ENCODE results near the gene KIAA1671.

The KIAA1671 gene

GRCh38 chr22:25109878-25110595 is 157.5 kb downstream of the KIAA1671 start:
- no peak overlapping the region for H3K4me3 ChIP-seq (ENCODE audit: low read depth, low read length)
- H3K36me3 ChIP-seq (ENCODE audit: control insufficient read depth, insufficient read depth, low read length): no peaks in the 10 kb centered on the region
- H3K9ac ChIP-seq (ENCODE audit: low read depth, low read length): no peak overlapping the region
- no peaks in the 10 kb centered on the region for H3K27me3 ChIP-seq (ENCODE audit: control insufficient read depth, insufficient read depth, low read length)
- peaks cover 5% of the 10 kb centered on the region for H3K4me1 ChIP-seq (ENCODE audit: control insufficient read depth, insufficient read depth, low read length)
- H3K9me3 ChIP-seq (ENCODE audit: control insufficient read depth, insufficient read depth, low read length): no peaks in the 10 kb centered on the region

DNA sequence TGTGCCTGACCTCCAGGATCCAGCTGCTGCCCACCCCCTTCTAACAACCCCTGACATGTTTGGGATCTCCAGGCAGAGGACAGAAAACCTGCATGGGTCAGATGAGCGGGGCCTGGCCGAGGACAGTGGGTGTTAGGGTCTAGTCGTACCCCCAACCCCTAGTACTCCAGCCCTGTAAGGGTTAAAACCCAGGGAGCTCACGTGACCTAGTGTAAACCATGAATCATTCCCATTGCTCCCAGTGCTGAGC is 158.0 kb downstream of the KIAA1671 start:
- Histone ChIP-seq H3K36me3 (ENCODE audit: control insufficient read depth, insufficient read depth, low read length) (no peaks in the 10 kb centered on the region), H3K4me1 (ENCODE audit: control insufficient read depth, insufficient read depth, low read length) (peaks cover 8% of the 10 kb centered on the region), H3K9ac (ENCODE audit: low read depth, low read length) (no peak overlapping the region), H3K27me3 (ENCODE audit: control insufficient read depth, insufficient read depth, low read length) (no peaks in the 10 kb centered on the region), H3K4me3 (ENCODE audit: low read depth, low read length) (peak overlapping the region; percentile 83), H3K9me3 (ENCODE audit: control insufficient read depth, insufficient read depth, low read length) (no peaks in the 10 kb centered on the region)

DNA sequence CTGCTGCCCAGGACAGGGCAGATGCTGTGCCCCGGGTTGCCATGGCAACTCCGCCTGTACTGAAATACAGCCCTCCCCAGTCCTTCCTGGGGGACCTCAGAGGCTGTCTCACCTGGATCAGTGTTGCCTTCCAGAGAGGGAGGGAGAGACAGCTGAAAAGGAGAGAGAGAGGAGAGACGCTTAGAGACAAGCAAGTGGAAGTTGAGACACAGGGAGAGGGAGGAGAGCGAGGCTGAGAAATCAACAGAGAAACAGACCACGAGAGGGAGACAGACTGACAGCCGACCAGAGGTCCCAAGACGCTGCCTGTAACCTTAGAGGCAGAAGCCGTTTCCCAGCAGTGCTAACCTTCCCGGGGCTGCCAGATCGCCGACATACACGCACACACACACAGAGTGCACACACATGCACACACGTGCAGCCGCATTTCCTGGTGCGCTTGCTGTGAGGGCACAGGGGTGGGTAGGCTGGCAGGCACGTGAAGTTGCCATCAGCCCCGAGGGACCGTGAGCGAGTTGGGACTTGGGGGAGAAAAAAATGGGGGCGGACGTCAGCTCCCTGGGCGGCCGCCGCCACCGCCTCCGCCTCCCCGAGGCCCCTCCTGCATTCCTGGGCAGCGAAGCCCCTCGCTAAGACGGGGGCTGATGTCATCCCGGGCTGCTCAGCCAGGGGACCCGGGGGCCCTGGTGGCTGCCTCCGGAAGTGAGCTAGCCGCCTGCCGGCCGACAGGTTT is 158.5 kb downstream of the KIAA1671 start:
- Histone ChIP-seq H3K9ac (ENCODE audit: low read depth, low read length) (no peak overlapping the region), H3K4me1 (ENCODE audit: control insufficient read depth, insufficient read depth, low read length) (peaks cover 8% of the 10 kb centered on the region), H3K27me3 (ENCODE audit: control insufficient read depth, insufficient read depth, low read length) (no peaks in the 10 kb centered on the region), H3K36me3 (ENCODE audit: control insufficient read depth, insufficient read depth, low read length) (no peaks in the 10 kb centered on the region), H3K9me3 (ENCODE audit: control insufficient read depth, insufficient read depth, low read length) (no peaks in the 10 kb centered on the region), H3K4me3 (ENCODE audit: low read depth, low read length) (peak overlapping the region; percentile 83)

DNA sequence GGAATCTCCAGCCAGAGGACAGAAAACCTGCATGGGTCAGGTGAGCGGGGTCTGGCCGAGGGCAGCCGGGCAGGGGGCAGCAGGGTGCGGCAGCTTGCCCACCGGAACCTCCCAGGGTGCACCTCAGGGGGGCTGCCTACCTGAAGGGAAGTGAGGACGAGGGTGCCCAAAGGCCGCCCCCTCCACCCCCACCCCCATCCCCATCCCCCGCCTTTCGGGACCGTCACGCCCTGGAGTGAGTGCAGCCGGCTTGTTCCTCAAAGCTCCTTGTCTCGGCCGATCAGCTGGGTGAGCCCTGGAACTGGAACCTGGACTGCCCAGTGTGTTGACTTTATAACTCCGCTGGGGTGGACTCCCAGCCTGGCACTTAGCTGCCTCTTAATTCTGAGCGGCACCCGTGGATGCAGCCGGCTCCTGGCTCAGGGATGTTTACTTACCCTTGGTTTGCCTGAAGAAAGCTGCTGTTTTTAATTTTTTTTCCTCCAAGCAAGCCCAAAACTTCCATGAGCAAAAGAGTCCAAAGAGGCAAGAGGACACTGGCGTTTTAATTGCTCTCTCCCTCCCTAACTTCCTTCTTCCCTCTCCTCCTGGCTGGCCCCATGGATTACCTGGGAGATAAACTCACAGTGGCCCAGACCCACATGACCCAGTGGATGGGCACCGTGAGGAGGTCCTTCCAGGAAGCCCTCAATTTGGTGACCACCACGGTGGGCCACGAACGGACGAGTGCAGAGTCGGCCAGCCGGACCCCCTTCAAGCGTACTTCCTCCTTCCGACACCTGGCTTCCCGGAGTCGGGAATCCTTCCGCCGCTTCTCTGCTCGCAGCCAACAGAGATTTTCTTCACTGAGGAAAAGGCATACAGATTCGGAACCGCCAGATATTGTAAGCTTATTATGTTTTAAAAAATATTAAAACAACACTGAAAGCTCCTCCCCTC is 159.3 kb downstream of the KIAA1671 start:
- H3K9me3 ChIP-seq (ENCODE audit: control insufficient read depth, insufficient read depth, low read length): no peaks in the 10 kb centered on the region
- peak overlapping the region; percentile 83 for H3K4me3 ChIP-seq (ENCODE audit: low read depth, low read length)
- H3K9ac ChIP-seq (ENCODE audit: low read depth, low read length): no peak overlapping the region
- no peaks in the 10 kb centered on the region for H3K27me3 ChIP-seq (ENCODE audit: control insufficient read depth, insufficient read depth, low read length)
- peaks cover 8% of the 10 kb centered on the region for H3K4me1 ChIP-seq (ENCODE audit: control insufficient read depth, insufficient read depth, low read length)
- no peaks in the 10 kb centered on the region for H3K36me3 ChIP-seq (ENCODE audit: control insufficient read depth, insufficient read depth, low read length)

GRCh38 chr22:25112538-25113253 is 160.2 kb downstream of the KIAA1671 start:
- Histone ChIP-seq H3K9ac (ENCODE audit: low read depth, low read length) (no peak overlapping the region), H3K36me3 (ENCODE audit: control insufficient read depth, insufficient read depth, low read length) (no peaks in the 10 kb centered on the region), H3K27me3 (ENCODE audit: control insufficient read depth, insufficient read depth, low read length) (no peaks in the 10 kb centered on the region), H3K9me3 (ENCODE audit: control insufficient read depth, insufficient read depth, low read length) (no peaks in the 10 kb centered on the region), H3K4me3 (ENCODE audit: low read depth, low read length) (no peak overlapping the region), H3K4me1 (ENCODE audit: control insufficient read depth, insufficient read depth, low read length) (peaks cover 8% of the 10 kb centered on the region)

DNA sequence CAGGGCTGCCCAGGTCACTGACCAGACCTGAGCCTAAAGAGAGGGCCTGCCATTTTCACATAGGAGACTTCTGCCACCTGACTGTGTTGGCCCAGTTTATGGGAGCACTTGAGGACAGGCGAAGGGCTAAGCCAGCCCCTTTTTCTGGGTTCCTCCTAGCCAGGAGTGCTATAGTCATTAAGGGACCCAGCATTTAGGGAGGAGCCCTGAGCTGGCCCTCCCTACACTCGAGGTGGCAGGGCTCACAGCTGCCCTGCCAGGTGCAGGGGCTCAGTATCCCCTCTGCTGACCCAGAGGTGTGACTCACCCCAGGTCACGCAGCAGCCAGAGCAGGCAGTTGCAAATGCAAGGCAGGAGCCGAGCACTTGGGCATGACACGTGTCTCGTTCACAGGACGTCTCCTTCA is 160.8 kb downstream of the KIAA1671 start:
- no peak overlapping the region for H3K4me3 ChIP-seq (ENCODE audit: low read depth, low read length)

DNA sequence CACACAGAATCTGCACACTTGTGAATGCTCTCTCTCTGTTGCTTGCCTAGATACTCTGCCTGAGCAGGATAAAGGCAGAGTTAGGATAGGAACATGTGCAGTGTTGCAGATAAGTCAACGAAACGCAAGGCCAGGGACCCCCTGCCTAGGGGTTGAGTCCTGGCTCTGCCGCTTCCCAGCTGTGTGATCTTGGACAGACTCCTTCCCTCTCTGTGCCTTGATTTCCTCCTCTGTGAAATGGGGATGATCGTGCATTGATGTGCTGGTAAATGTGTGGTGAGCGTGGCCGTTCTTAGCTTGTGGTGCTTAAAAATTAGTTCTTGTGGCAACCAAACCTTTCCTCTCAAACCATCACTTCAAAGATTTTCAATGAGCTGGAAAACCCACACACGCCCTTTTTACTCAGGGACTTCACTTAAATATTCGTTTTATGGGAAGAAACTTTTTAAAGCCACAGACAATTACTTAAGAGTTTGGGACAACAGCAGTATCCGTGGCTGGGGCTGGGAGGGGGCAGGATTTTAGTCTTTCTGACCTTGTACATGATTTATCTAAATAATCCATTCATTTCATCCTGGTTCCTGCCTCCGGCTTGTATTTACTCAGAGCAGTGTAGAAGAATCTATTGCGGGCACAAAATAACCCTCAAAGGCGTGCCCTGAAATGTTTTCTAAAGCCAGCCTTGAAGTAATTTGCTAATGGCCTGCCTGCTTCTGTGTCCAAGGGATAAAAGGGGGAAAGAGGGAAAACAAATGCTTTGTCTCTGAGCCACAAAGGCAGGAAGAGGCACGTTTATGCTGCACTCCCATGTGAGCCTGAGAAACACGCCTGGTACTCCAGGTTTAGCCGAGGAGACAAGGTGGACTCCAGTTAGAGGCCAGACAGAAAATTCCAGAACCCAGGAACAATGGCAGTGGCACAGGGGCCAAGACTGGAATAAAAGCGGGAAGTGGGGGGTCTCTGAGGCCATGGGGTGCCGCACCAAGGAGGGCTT is 162.2 kb downstream of the KIAA1671 start:
- no peak overlapping the region for H3K4me3 ChIP-seq (ENCODE audit: low read depth, low read length)
- no peak overlapping the region for H3K9ac ChIP-seq (ENCODE audit: low read depth, low read length)
- H3K36me3 ChIP-seq (ENCODE audit: control insufficient read depth, insufficient read depth, low read length): no peaks in the 10 kb centered on the region
- H3K9me3 ChIP-seq (ENCODE audit: control insufficient read depth, insufficient read depth, low read length): no peaks in the 10 kb centered on the region
- H3K4me1 ChIP-seq (ENCODE audit: control insufficient read depth, insufficient read depth, low read length): peaks cover 8% of the 10 kb centered on the region
- no peaks in the 10 kb centered on the region for H3K27me3 ChIP-seq (ENCODE audit: control insufficient read depth, insufficient read depth, low read length)

More for the DNA sequence above, 160.8 kb downstream of the KIAA1671 start:
- Histone ChIP-seq H3K9me3 (ENCODE audit: control insufficient read depth, insufficient read depth, low read length) (no peaks in the 10 kb centered on the region), H3K4me1 (ENCODE audit: control insufficient read depth, insufficient read depth, low read length) (peaks cover 8% of the 10 kb centered on the region), H3K36me3 (ENCODE audit: control insufficient read depth, insufficient read depth, low read length) (no peaks in the 10 kb centered on the region), H3K27me3 (ENCODE audit: control insufficient read depth, insufficient read depth, low read length) (no peaks in the 10 kb centered on the region), H3K9ac (ENCODE audit: low read depth, low read length) (no peak overlapping the region)

DNA sequence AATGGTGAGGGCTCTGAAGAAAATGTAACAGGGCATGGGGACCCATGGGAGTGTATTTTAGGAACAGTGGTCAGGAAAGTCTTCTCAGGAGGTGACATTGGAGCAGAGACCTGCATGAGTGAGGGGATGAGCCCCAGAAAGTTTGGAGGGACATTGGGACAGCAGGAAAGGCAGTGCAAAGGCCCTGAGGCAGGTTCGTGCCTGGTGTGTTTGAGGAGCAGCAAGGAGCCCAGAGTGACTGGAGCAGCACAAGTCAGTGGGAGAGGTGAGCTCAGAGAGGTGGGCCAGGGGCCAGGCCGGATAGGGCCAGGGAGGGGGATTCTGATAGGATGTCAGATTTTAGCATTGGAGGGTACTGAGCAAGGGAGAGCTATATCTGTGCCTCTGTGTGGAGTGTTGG is 167.1 kb downstream of the KIAA1671 start:
- Histone ChIP-seq H3K9me3 (ENCODE audit: control insufficient read depth, insufficient read depth, low read length) (no peaks in the 10 kb centered on the region), H3K27me3 (ENCODE audit: control insufficient read depth, insufficient read depth, low read length) (no peaks in the 10 kb centered on the region), H3K36me3 (ENCODE audit: control insufficient read depth, insufficient read depth, low read length) (no peaks in the 10 kb centered on the region), H3K4me3 (ENCODE audit: low read depth, low read length) (no peak overlapping the region), H3K9ac (ENCODE audit: low read depth, low read length) (no peak overlapping the region), H3K4me1 (ENCODE audit: control insufficient read depth, insufficient read depth, low read length) (peaks cover 8% of the 10 kb centered on the region)

- no peaks in the 10 kb centered on the region for H3K36me3 ChIP-seq (ENCODE audit: control insufficient read depth, insufficient read depth, low read length)
- H3K4me1 ChIP-seq (ENCODE audit: control insufficient read depth, insufficient read depth, low read length): peaks cover 6% of the 10 kb centered on the region
- H3K4me3 ChIP-seq (ENCODE audit: low read depth, low read length): no peak overlapping the region
- no peak overlapping the region for H3K9ac ChIP-seq (ENCODE audit: low read depth, low read length)
- no peaks in the 10 kb centered on the region for H3K9me3 ChIP-seq (ENCODE audit: control insufficient read depth, insufficient read depth, low read length)
- H3K27me3 ChIP-seq (ENCODE audit: control insufficient read depth, insufficient read depth, low read length): no peaks in the 10 kb centered on the region
Observed at GRCh38 chr22:25120093-25120561, 167.6 kb downstream of the KIAA1671 start.

- Histone ChIP-seq H3K27me3 (ENCODE audit: control insufficient read depth, insufficient read depth, low read length) (no peaks in the 10 kb centered on the region), H3K9me3 (ENCODE audit: control insufficient read depth, insufficient read depth, low read length) (no peaks in the 10 kb centered on the region), H3K4me3 (ENCODE audit: low read depth, low read length) (no peak overlapping the region), H3K4me1 (ENCODE audit: control insufficient read depth, insufficient read depth, low read length) (peaks cover 4% of the 10 kb centered on the region), H3K36me3 (ENCODE audit: control insufficient read depth, insufficient read depth, low read length) (no peaks in the 10 kb centered on the region), H3K9ac (ENCODE audit: low read depth, low read length) (no peak overlapping the region)
Observed at GRCh38 chr22:25120761-25121212, 168.3 kb downstream of the KIAA1671 start.
